ENCODE measurements around the gene PNPLA1.

PNPLA1 gene

DNA sequence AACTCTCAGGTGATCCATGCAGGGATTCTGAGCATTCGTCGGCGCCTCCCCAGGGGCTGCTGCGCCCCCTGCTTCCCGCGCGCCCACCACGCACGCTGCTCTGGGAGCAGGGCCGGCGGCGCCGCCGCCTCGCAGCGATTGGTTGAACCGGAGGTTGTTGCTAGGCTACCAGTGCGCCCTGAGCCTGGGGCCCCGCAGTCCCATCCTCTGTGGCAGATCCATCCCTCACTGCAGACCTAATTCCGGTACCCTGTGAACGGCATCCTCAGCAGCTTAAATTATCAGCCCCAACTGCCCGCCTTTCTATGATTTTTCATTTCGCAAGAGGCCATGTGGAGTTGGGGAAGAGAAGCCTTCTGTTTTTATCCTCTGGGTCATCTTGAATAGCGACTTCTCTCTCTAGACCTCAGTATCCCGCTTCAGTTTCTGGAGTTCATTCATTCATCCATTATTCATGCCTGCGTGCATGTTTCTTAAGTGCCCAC, 15.4 kb downstream of the PNPLA1 start:
- DNase-seq (ENCODE audit: low read depth in 2 of 2) = no peak

- DNase-seq (ENCODE audit: low read depth in 2 of 2) = no peak
Measured at GRCh38 chr6:36285797-36286196, 15.9 kb downstream of the PNPLA1 start.

DNA sequence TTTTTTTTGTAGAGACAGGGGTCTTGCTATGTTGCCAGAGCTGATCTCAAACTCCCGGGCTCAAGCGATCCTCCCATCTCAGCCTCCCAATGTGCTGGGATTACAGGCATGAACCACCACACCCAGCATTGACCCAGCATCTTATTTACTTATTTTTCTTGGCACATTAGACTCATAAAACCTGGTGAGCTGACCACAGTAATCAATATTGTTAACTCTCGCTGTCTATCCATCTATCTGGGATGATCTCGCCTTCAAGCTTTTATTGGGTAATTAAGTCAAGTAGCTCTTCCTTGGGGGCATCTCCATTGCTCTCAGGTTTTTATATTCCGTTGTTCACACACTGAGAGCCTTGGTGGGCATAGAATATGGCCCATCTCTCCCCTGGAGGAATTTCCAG, 17.0 kb downstream of the PNPLA1 start:
- DNase-seq (ENCODE audit: low read depth in 2 of 2) = no peak

DNA sequence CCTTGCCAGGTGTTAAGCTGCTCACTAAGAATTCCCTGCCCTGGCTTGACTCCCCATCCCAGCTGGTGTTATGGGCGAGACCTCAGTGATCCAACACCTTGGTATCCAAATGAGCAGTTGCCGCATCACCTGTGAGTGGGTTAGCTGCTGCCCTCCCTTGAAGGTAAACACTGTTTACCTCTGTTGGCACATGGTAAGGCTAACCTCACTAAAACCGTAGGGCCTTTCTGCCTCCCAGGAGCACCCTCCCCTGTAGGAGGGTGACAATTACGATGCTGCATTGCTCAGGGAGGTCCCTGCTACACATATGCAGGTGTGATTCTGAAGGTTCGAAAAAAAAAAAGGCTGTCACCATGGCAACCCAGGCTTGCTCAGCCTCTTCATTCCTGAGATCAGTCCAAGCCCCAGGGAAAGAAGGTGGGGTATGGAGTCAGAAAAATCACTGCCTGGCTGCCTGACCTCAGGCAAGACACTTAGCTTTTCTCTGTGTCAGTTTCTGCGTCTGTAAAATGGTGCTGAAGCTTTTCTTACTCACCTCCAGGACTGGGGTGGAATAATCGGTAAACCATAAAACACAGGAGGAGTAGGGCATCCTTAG, 19.5 kb downstream of the PNPLA1 start:
- no peak for DNase-seq (ENCODE audit: low read depth in 2 of 2)

DNA sequence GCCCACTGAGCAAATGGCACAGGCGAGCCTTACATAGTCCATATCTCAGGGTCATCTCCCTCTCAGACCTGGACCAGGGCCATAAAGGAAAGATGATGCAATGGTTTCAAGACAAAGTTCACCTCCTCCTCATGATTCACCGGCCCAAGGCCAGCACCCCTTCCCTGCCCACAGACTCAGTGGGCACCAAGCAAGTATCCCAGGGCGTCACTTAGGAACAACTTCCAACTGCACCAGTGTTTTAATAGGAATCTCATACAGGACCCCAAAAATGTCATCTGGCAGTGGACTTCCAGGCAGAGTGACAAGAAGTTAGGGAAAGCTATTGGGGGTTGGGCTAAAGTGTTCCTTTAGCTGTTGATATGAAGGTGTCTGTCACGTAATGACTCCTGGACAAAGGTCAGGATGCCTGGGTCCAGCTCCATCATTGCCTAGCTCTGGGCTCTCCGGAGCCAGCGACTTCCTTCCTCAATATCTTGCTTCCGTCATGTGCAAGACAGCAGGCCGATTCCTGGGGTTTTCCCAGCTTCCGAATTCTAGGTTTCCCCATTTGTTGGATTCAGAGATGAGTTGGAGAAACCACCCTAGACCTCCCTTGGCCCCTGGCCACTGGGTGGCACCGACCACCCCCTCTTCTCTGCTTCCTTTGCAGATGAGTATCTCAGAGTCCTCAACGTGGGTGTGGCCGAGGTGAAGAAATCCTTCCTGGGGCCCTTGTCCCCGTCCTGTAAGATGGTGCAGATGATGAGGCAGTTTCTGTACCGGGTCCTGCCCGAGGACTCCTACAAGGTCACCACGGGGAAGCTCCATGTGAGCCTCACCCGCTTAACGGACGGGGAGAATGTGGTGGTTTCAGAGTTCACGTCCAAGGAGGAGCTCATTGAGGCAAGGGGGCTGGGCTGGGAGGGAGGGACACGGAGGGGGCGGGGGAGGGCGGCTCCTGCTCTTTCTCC, 21.1 kb downstream of the PNPLA1 start:
- DNase-seq (ENCODE audit: low read depth in 2 of 2) = no peak

GRCh38 chr6:36292170-36292569, 22.3 kb downstream of the PNPLA1 start:
- DNase-seq (ENCODE audit: low read depth in 2 of 2) = no peak

DNA sequence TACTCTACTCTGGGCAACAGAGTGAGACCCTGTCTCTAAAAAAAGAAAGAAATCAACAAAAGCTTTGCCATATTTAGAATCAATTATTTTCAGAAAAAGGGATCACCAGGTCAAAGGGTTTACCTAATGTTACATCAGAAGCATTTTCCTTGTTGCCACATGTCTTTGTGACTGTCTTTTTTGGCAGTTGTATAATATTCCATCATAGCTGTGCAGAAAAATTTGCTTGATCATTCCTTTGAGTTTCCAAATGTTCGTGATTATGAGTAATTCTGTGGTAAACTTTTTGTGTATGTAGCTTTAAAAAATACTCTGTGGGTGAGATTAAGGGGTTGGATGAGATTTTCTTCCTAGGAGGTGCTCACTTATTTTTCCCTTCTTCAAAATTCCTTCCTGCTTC, 26.4 kb downstream of the PNPLA1 start:
- DNase-seq (ENCODE audit: low read depth in 2 of 2) = no peak

DNA sequence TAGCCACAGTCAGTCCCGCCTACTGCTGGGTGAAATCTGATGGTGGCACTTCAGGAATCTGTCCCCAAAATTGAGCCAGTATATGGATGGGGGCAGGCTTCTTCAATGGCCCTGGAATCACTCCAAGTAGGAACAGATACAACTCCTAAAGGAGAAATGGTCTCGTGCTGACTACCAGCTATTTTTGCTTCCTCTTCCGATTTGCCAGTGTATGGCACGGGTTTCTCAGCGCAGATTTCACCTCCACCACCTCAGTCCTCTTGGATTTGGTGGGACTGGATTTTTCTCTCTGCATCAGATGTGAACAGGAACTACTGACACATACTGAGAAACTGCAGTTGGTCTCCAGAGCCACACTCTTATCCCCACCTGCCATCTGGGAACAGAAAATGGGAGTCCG, 27.2 kb downstream of the PNPLA1 start:
- DNase-seq (ENCODE audit: low read depth in 2 of 2) = no peak

DNA sequence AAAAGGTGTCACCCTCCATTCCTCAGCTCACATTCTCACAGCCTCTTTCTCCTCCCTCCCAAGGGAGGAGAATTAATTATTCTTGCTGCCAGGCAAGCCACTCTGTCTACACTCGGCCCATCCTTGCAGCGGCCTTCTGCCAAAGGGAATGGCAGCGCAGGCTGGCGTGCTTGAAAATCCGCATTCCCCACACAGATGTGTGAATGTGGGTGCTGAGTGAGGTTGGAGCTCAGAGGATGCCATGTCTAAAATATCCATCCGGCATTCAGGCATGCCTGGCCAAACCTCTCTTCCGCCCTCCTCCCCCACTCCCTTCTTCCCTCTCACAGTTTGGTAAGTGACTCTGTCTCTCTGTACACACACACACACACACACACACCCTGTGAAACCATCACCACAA, 27.7 kb downstream of the PNPLA1 start:
- no peak for DNase-seq (ENCODE audit: low read depth in 2 of 2)

GRCh38 chr6:36298027-36298426, 28.2 kb downstream of the PNPLA1 start:
- no peak for DNase-seq (ENCODE audit: low read depth in 2 of 2)

DNA sequence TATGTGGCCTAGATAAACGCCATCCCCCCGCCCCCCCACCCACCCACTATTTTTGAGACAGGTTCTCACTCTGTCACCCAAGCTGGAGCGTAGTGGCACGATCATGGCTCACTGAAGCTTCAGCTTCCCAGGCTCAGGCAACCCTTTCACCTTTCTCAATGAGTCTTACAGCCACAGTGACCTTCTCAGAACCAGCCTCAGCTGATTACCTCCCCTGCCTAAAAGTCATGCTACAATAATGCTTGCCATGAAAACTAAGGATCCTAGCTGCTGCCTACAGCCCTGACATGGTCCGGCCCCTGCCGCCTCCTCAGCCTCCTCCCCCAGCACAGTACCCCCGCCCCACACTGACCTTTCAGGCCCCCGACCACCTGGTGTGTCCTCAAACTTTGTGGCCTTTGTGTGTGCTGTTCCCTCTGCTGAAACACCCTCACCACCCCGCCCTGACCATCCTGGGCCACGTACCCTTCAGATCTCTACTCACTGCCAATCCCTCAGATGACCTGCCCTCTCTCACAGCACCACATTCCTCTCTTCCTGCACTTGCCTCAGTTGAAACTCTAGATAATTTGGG, 31.3 kb downstream of the PNPLA1 start:
- no peak for DNase-seq (ENCODE audit: low read depth in 2 of 2)

DNA sequence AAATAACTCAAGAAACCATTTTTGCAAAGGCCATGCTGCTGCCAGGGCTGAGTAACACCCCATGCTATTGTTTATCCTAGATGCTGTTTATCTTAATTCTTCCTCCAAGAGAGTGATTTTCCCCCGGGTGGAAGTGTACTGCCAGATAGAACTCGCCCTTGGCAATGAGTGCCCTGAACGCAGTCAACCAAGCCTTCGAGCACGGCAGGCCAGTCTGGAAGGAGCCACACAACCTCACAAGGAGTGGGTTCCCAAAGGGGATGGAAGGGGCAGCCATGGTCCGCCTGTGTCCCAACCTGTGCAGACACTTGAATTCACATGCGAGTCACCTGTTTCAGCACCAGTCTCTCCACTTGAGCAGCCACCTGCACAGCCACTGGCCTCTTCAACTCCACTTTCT, 31.9 kb downstream of the PNPLA1 start:
- no peak for DNase-seq (ENCODE audit: low read depth in 2 of 2)

DNA sequence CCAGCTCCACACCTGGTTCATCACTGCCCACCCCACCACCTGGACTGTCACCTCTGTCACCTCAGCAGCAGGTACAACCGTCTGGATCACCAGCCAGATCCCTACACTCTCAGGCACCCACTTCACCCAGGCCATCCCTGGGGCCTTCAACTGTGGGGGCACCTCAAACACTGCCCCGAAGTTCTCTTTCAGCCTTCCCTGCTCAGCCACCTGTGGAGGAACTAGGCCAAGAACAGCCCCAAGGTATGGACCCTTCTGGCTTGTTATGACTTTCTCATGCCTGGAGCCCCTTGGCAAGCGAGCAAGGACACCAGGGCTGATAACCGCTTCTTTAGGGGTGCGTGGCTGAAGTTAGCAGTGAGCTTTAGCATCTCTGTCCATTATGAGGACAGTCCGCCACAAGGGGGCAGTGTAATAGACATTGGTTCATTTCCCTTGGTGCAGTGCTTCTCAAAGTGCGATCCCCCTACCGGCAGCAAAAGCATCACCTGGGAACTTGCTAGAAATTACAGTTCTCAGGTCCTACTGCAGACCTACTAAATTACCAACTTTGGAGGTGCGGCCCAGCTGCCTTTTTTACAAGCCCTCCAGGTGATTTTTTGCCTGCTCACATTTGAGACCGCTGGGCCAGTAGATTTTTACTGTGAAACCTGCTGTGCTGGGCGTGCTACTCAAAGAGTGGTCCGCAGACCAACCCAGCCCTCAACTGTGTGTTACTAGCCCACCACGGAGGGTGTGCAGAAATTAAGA, 32.5 kb downstream of the PNPLA1 start:
- DNase-seq (ENCODE audit: low read depth in 2 of 2) = peak; percentile 94 to 98

DNA sequence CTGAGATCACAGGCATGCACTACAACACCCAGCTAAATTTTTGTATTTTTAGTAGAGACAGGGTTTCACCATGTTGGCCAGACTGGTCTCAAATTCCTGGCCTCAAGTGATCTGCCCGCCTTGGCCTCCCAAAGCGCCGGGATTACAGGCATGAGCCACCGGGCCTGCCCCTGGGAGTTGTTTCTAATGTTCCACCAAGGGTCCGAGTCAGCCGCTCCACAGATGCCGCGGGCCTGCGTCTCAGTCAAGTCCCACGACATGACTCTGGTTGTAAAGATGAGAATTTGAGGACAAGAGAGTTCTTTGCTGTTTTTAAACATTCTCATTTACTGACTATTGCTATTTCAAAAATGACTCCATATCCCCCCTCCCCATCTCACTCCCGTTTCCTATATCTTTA, 36.0 kb downstream of the PNPLA1 start:
- DNase-seq (ENCODE audit: low read depth in 2 of 2) = no peak

GRCh38 chr6:36306375-36306774, 36.5 kb downstream of the PNPLA1 start:
- DNase-seq (ENCODE audit: low read depth in 2 of 2) = no peak

GRCh38 chr6:36308514-36308913, 38.7 kb downstream of the PNPLA1 start:
- DNase-seq (ENCODE audit: low read depth in 2 of 2) = no peak

- DNase-seq (ENCODE audit: low read depth in 2 of 2) = no peak
Measured at GRCh38 chr6:36309203-36309602, 39.3 kb downstream of the PNPLA1 start.

- DNase-seq (ENCODE audit: low read depth in 2 of 2) = no peak
Measured at GRCh38 chr6:36309900-36310299, 40.0 kb downstream of the PNPLA1 start.

DNA sequence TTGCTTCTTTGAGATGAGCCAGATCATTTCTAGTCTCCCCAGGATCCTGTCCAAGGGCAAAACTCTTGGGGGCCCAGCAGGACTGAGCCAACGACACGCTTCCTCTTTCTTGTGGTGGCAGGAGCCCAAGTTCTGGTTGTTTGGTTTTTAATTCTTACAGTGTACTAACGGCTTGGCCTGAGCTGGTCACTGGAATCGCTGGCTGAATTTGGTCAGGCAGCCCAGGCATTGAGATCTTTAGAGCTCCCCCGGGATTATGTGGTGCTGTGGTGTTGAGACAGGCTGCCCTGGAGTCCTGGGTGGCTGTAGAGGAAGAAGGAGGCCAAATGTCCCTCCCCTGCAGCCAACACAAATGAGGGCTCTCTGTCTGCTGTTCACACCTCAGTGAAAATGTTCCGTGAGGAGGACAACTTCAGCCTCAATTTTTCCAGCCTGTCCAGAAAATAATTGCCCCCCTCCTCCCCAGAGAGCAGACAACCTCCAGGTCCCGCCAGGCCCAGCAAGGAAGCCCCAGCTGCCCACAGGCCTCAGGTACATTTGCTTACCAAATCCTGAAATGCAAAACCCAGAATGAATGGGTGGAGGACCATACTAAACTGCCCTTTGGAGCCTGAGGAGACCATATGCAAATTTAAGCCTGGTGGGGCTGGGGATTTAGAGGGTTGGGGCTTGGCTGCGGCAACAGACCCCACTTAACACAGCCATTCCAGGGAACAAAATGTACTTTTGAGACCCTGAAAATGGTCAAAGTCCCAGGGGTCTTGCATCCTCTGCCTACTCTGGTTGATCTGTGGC, 43.2 kb downstream of the PNPLA1 start:
- DNase-seq (ENCODE audit: low read depth in 2 of 2) = no peak

- DNase-seq (ENCODE audit: low read depth in 2 of 2) = no peak
Measured at GRCh38 chr6:36313649-36313936, 43.7 kb downstream of the PNPLA1 start.

GRCh38 chr6:36314221-36315014, 44.6 kb downstream of the PNPLA1 start:
- no peak for DNase-seq (ENCODE audit: low read depth in 2 of 2)
